Hematopoietic multipotent progenitor cell (in vitro differentiated cells): Measurements from ENCODE around the gene PHF13. TPM values are rescaled to one million over a fixed set of nuclear protein-coding genes. Genes with fewer than 3 reads are reported as not detected.
"Not testable (repeated sequence)": the region's sequence is repeated elsewhere in the genome, so short reads cannot be mapped to it uniquely, and the experiment has no call there.

Experiments used
- DNase-seq, 3 donors: peaks; one replicate each; pipeline ENCODE4 v3.0.0-alpha.2; 2011 to 2015; ENCODE audit warnings: low read depth in 2 of 3, low spot score in 2 of 3
- total RNA-seq: library from RNA; depleted of rRNA; stranded (reverse); fragments of >200 nt; gene quantifications from one replicate; pipeline ENCODE4 v1.2.3, GENCODE V29; 2012

PHF13 gene
- total RNA-seq, 1 donor: 7.0 TPM

GRCh38 chr1:6627031-6627430 is 13.5 kb downstream of the PHF13 start:
- DNase-seq: no peak

DNA sequence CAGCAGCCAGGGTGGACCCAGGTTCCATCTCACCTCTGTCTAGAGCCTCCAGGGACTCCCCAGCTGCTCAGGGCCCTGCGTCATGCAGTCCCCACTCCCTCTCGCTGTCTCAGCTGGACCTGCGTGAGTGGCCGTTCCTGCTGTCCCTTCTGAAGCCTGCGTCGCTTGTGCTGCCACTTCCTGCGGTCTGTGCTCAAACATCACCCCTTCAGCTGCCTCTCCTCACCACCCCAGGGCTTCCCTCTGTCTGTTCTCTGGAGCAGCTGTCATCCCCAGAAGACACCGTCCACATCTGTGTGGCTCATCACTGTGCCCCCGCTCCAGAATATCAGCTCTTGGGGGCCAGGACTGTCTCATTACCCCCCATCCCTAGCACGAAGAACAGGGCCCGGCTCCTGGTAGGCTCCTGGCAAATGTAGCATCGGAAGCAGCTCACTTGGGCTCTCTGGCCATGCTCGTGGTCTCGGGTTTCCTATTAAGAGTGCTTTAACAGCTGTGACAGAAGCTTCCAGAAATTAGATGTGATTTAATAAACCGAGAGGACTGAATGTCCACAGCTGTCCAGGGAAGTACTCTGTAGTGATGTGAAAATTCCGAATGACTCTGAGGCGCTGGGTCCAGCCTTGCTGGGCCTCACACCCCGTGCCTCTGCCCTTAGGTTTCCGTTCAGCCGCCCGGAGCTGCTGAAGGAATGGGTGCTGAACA is 14.5 kb downstream of the PHF13 start:
- no peak for DNase-seq

DNA sequence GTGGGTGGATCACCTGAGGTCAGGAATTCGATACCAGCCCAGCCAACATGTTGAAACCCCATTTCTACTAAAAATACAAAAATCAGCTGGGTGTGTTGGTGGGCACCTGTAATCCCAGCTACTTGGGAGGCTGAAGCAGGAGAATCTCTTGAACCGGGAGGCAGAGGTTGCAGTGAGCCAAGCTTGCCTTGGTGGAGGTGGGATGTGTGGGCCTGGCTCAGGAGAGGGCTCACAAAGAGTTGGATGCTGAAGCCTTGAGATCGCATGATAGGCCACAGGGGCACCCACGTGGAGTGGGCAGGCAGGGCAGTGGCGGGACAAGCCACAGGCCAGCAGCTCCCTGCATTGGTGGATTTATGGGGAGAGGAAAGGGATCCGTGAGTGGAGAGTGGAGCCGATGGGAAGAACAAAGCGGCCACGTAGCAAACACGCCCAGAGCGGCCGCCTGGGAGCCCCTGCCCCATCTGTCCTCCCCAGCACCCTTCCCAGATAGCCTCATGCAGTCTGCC is 15.5 kb downstream of the PHF13 start:
- no peak for DNase-seq

- no peak for DNase-seq
Measured at GRCh38 chr1:6630027-6630426, 16.5 kb downstream of the PHF13 start.

DNA sequence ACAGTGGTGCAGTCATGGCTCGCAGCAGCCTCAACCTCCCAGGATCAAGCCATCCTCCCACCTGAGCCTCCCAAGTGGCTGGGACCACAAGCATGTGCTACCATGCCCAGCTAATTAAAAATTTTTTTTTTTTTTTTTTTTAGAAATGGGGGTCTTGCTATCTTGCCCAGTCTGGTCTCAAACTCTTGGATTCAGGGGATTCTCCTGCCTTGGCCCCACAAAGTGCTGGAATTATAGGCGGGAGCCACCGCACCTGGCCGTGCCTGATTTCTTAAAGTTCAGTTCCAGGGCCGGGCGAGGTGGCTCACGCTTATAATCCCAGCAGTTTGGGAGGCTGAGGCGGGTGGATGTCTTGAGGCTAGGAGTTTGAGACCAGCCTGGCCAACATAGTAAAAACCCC is 17.5 kb downstream of the PHF13 start:
- no peak for DNase-seq

DNA sequence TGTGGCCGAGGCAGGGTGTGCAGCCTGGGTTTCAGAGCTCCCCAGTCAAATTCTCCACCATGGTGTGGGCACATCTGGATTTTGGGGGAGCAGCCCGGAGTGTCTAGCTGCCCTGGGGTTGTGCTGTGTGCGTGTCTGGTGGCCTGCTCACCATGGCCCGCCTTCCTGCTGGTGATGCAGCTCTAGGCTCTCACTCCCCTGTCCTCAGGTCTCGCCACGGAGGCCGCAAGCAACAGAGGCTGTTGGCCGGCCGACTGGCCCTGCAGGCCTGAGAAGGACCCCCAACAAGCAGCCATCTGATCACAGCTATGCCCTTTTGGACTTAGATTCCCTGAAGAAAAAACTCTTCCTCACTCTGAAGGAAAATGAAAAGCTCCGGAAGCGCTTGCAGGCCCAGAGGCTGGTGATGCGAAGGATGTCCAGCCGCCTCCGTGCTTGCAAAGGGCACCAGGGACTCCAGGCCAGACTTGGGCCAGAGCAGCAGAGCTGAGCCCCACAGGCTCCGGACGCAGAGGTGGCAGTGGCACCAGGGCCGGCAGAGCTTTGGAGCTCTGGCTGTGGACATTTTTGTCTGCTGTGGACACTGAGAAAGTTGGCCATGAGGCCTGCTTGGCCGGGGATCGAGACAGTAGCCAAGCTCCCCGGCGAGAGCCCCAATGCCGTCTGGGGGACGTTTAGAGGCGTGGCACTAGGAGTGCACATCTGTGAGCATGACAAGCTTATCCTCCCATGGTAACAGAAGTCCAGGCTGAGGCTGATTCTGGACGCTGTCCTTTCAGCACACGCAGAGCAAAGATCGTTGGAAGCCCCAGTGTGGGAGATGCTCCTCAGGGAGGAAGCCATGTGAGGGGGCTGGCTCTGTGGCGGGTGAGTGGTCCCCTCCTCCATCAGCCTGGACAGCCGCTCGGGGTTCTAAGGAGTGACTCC is 19.3 kb downstream of the PHF13 start:
- DNase-seq: no peak

- peak in 2 of 3 donors; percentile 50 to 62 for DNase-seq
Measured at GRCh38 chr1:6634371-6635052, 21.0 kb downstream of the PHF13 start.

- no peak for DNase-seq
Measured at GRCh38 chr1:6635161-6635909, 21.8 kb downstream of the PHF13 start.

GRCh38 chr1:6635910-6636760 is 22.6 kb downstream of the PHF13 start:
- DNase-seq: no peak

DNA sequence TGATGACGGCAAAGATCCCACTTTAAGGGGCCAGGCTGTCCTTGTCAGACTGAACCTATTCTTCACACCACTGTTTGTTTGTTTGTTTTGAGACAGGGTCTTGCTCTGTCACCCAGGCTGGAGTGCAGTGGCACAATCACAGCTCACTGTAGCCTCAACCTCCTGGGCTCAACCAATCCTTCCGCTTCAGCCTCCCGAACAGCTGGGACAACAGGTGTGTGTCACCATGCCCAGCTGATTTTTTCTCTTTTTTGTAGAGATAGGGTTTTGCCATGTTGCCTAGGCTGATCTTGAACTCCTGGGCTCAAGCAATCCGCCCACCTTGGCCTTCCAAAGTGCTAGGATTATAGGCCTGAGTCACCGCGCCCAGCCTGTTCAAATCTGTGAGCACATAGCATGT is 23.2 kb downstream of the PHF13 start:
- not testable (repeated sequence) for DNase-seq

DNA sequence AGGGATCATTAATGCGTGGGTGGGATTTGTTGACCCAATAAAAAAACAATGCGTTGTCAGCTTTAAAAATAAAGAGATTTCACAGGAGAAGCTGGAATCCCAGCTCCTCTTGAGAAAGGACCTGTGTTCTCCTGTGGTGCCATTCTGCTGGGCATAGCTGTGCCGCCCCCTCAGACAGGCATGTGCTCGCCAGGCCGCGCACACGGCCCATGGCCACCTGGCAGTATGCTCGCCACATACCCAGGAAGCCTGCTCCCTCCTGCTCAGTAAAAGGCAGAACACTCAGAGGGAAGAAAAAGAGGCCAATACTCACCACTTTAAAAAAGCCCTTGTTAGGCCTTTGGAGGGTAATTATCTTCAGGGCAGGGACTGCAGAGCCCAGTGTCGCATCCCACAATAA is 24.2 kb downstream of the PHF13 start:
- no peak for DNase-seq

DNA sequence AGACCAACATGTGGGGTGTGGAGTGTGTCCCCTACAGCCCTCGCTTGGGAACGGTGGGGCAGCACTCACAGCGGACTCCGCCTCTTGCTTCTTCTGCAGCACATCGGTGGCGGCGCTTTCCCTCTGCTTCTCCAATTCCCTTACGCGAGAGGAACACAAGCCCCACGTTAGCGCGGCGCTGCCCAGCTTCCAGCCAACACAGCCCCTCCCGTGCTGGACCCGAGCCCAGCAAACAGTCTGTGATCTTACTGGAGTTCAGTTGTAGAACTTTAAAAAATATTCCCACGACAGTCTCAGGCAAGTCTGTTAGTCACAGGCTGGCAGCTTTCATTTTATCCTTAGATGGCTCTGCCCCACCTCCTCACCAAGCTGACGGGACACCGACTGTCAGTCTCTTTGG is 24.7 kb downstream of the PHF13 start:
- no peak for DNase-seq

GRCh38 chr1:6640867-6641266 is 27.3 kb downstream of the PHF13 start:
- not testable (repeated sequence) for DNase-seq

- no peak for DNase-seq
Measured at GRCh38 chr1:6645018-6645417, 31.5 kb downstream of the PHF13 start.

- peak in 2 of 3 donors; percentile 23 to 58 for DNase-seq
Measured at GRCh38 chr1:6646499-6647148, 33.1 kb downstream of the PHF13 start.

DNA sequence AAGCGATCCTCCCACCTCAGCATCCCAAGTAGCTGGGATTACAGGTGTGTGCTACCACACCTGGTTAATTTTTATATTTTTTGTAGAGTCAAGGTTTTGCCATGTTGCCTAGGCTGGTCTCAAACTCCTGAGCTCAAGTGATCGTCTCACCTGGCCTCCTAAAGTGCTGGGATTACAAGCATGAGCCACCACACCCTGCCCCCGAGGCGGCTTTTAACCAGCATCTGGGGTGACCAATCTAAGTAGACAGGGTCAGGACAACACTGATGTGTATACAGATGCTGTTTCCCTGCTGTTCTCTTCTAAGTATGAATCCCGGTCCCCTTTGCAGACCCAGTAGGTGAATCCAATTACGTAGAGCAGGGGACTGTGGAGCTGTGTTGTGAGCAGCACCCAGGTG is 35.0 kb downstream of the PHF13 start:
- DNase-seq: no peak

GRCh38 chr1:6651909-6652308 is 38.4 kb downstream of the PHF13 start:
- DNase-seq: no peak

DNA sequence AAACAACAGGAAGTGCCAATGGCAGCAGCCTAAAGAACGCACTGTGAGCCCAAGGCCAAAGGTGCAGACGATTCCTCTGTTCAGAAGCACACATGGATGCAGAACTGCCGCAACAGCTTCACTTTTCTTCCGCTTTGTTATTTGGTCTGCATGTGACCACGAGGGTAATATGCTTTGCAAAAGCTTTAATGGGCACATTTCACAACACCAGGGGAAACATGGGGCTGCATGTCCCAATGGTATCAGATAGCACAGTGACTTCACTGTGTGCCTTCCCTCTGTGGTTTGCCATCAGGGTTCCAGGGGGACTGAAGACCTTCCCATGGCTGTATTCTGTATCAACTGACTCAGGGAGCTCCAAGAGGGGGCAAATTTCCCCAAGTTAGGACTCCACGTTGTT is 39.5 kb downstream of the PHF13 start:
- DNase-seq: no peak
